AG10803 (cell line): Measurements from ENCODE around the gene RGS6.

ENCODE experiments used
- DNase-seq: peaks from one replicate; pipeline ENCODE4 v3.0.0; 2010; ENCODE audit warnings: low read depth
- H3K4me3 ChIP-seq: 2 replicates; pipeline ENCODE4 v1.5.1; 2011; ENCODE audit warnings: mild to moderate bottlenecking, low read length, control low read depth
- TF ChIP-seq, protein P1 (sequence below): conservative IDR thresholded peaks from 2 replicates; pipeline ENCODE4 v1.5.1; 2011; ENCODE audit warnings: mild to moderate bottlenecking, low read length, control low read depth, inconsistent platforms

RGS6 gene

DNA sequence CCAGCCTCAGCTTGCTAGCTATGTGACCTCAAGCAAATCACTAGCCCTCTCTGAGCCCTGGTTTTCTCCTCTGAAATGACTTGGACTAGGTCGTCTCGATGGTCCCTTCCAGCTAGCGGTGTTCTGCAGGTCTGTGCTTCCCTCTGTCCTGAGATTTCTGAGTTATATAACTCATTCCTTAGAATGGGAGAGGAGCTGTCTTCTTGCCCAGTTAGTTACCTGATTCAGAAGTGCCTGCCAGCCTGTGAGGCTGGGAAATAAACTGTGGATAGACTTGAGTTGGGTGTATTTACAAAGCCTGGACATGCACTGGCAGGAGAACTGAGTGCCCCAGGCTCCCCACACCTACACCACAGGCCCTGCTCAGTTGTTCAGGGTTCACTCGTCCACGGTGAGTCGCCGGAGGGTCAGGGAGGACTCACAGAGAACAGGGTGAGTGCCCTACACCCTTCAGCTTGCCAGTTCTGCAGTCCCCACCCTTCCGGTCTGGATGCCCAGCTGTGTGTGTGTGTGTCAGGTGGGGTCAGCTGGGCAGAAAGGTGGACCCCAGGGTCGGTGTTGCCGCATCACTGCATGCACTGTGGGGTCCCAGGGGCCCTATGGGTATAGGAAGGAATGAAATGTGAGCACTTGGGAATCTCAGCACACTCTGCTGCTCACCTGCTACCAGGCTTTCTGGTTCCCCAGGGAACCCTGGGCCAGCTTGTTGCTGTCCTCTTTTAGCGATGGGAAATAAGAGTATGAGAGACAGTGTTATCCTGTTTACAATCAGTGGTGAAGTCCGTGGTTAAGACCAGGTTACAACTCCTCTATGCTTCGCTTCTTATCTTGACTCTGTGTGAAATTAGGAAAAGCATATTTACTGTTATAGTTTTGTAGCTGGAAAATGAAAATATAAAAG, 613.4 kb downstream of the RGS6 start:
- no peak for DNase-seq
- TF ChIP-seq, protein P1, sequence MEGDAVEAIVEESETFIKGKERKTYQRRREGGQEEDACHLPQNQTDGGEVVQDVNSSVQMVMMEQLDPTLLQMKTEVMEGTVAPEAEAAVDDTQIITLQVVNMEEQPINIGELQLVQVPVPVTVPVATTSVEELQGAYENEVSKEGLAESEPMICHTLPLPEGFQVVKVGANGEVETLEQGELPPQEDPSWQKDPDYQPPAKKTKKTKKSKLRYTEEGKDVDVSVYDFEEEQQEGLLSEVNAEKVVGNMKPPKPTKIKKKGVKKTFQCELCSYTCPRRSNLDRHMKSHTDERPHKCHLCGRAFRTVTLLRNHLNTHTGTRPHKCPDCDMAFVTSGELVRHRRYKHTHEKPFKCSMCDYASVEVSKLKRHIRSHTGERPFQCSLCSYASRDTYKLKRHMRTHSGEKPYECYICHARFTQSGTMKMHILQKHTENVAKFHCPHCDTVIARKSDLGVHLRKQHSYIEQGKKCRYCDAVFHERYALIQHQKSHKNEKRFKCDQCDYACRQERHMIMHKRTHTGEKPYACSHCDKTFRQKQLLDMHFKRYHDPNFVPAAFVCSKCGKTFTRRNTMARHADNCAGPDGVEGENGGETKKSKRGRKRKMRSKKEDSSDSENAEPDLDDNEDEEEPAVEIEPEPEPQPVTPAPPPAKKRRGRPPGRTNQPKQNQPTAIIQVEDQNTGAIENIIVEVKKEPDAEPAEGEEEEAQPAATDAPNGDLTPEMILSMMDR: no peak
- H3K4me3 ChIP-seq: no peak overlapping the region

DNA sequence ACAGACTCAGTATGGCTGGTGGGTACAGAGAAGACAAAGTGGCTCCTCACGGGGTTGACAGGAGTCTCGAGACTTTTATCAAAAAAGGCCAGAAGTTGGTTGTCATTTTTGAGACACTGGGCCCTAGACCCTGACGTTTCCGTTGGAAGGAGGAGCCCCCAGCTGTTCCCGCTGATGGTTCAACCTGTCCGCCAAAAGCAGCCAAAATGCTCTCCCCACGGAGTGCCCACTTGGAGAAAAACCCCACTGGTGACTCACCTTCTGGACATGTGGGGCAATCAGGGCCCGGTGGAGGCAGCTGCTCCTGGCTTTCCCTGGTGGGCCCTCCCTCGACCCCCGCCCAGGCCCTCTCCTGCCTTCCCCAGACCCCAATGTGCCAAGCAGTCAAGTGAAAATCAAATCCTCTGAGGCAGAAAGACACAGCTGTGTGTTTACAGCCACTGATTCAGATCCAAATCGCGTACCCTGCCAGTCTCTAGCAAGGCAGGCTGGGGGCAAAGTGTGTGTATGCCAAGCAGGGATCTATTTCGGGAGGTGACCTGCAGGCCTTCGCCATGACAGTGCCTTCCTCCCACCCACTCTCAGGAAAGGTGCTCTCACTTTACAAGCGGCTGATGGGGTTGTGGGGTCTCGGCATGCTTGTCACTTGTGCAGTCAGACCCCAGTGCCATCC, 614.3 kb downstream of the RGS6 start:
- TF ChIP-seq, protein P1: no peak
- no peak overlapping the region for H3K4me3 ChIP-seq
- no peak for DNase-seq

DNA sequence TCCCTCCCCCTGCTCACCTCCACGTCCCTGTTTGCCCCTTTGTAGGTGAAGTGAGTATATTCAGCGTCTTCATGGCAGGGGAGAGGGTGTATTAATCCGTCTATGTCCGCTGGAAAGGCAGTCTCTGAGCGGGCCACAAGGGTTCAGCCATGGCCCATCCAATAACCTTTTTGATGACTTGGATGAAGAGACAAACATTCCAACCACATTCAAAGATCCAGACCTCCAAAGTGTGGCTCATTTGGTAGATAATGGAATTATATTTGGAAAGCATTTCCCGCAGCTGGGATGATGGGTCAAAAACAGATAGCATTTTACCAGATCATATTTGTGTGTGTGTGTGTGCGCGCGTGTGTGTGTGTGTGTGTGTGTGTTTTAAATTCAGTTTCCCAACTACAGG, 615.8 kb downstream of the RGS6 start:
- TF ChIP-seq, protein P1: no peak
- no peak for DNase-seq
- no peak overlapping the region for H3K4me3 ChIP-seq

DNA sequence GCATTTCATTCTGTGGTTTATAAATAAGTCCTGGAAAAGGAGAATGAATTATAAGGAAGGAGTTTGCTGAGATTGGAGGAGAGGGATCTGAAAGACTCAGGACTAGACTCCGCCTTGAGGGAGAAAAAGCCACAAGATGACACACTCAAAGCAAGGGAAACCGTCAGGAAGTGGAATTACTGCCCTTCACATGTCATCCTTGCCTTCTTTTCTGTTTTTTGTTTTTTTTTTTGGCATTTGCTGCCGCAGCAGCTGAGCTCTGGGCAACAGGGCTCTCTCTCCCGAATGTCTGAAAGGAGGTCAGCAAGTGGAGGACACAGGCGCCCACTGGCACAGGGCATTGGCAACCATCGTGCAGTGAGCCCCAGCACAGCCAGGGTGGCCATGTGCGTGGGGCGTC, 616.8 kb downstream of the RGS6 start:
- DNase-seq: no peak
- TF ChIP-seq, protein P1: no peak
- no peak overlapping the region for H3K4me3 ChIP-seq

DNA sequence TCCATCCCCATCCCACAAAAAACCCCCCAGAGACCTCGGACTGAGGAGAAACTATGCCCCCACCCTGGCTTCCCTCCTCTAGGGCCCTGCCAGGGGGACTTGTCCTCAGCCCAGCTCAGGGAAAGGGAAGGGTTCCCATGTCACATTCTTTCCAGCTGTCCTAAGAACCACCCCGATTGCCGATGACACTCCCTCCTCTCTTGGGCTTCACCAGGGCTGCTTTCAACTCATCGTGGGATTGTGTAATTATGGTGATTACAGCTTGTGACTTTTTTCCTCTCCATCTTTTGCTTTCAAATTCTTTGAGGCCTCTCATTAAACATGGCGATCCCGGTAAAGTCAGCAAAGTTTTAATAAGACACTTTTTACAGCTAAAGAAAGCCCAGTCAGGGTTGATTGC, 617.6 kb downstream of the RGS6 start:
- DNase-seq: peak; percentile 13
- no peak overlapping the region for H3K4me3 ChIP-seq
- TF ChIP-seq, protein P1: no peak

DNA sequence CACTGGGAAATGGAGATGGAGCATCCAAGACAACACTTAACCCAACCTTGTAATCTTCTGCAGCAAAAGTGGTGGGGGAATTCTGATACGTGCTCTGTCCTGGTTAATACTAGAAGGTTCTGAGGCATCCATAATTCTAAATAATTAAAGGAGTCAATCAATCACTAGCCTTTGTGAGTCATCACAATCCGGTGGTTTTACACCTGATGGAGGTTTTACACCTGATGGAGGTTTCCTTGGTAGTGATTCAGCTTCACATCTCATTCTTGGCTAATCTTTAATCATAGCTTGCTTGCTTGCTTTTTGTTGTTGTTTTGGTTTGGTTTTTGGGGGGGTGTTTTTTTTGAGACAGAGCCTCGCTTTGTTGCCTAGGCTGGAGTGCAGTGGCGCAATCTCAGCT, 618.3 kb downstream of the RGS6 start:
- no peak for DNase-seq
- no peak overlapping the region for H3K4me3 ChIP-seq
- TF ChIP-seq, protein P1: no peak

DNA sequence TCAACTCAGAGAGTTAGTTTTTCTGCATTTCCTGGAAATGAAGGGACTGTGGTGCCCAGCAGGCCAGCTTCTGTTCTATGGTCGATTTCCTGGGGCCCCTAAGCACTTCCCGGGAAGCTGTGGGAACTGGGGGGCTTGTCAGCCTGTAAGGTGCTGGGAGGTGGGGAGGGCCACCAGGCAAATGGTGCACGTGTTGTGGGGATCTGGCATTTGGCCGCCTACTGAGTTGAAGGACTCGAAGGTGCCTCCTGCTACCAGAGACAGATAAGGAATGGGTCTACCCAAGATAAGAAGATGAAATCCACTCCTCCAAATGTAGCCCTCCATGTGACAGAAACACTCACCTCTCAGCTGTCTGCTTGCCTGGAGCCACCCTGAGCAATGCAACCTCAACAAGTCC, 620.0 kb downstream of the RGS6 start:
- no peak for DNase-seq
- H3K4me3 ChIP-seq: no peak overlapping the region
- TF ChIP-seq, protein P1: no peak
